ENCODE measurements around the gene HHATL.
"Not testable (repeated sequence)": the region's sequence is repeated elsewhere in the genome, so short reads cannot be mapped to it uniquely, and the experiment has no call there.

Gene HHATL

DNA sequence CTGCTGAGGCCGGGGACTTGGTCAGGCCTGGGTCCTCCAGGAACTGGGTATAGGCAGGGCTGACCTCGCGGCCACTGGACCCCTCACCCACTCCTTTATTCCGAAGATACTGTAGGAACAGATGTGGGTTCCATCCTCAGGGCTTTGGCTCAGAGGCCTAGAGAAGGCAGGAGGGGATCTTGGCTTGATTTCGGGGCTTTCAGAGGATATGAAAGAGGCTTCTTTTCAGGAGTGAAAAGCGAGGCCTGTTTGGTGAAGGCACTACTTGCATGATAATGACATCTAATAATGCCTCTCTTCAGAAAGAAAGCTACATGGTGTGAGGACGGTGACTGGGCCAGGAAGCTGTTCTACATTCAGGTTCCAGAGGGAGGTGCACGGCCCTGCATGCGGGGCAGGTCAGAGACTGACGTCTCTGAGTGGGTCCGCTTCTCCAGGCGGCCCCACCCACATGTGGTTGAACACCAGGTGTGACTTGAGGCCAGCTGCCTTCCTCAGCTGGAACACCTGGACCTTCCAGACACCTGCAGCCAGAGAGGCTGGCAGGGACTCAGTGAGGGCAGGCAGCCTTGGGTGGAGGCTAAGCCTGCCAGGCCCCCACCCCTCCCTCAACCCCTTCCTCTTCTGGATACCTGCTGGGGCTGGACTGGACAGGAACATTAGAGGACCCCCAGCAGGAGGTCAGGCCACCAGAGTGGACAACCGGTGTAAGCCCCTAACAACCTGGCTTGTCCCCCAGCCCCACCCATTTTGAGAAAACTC, 31.1 kb upstream of the HHATL start:
- DNase-seq, result no peak

- no peak for DNase-seq
Measured at GRCh38 chr3:42732829-42733459, 30.3 kb upstream of the HHATL start.

DNA sequence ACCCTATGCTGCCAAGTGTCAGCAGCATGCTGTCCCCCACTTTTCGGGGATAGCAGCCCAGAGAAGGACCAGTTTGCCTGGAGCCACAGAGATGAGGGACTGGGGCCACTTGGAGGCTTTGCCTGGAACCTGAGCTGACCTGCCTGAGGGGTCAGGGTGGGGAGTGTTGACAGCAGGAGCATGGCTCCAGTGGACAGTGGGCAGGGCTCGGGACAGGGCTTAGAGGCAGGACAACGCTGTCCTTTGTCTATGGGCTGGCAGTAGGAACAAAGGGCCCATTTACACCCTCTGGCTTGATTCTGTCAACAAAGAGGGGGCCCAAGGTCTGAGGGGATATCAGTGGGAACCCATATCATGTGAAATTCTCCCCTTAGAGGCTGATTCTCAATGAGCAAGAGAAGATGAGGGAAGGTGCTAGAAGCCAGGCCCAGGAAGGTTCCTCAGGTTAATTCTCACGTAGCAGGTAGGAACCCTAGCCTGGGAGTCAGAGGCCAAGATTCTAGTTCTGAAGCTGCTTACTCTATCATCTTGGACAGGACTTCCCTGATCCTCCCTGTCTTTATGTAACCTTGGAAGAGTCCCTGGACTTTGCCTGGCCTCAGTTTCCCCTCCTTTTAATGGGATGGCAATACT, 29.7 kb upstream of the HHATL start:
- no peak for DNase-seq

DNA sequence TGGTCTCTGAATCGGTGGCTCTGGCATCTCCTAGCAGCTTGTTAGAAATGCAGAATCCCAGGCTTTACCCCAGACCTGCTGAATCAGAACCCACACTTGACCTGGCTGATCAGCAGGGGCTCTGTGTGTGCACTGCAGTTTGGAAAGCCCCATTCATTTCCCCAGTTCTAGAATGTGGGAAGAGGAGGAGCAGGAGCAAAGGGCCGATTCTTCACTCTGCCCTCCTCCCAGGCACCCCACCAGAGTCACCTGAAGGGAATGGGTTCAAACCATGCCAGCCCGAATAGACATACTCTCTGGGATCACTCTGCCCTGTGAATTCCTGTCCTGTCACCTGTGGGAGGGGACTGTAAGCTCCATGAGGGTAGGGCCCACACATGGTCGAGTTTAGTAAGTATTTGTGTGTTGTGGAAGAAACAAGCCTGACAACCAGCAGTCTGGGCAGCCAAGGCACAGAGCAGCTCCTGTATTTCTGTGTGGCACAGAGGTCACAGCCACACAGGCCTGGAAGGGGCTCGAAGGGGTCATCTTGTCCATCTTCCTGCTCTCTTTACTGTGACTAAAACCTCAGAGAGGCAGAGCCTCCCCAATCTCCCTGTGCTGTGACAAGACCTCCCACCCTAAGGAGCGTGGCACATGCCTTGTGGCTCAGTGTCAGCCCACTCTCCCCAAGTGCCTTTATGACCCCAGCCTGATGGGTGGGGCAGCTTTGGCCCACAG, 29.0 kb upstream of the HHATL start:
- no peak for DNase-seq

DNA sequence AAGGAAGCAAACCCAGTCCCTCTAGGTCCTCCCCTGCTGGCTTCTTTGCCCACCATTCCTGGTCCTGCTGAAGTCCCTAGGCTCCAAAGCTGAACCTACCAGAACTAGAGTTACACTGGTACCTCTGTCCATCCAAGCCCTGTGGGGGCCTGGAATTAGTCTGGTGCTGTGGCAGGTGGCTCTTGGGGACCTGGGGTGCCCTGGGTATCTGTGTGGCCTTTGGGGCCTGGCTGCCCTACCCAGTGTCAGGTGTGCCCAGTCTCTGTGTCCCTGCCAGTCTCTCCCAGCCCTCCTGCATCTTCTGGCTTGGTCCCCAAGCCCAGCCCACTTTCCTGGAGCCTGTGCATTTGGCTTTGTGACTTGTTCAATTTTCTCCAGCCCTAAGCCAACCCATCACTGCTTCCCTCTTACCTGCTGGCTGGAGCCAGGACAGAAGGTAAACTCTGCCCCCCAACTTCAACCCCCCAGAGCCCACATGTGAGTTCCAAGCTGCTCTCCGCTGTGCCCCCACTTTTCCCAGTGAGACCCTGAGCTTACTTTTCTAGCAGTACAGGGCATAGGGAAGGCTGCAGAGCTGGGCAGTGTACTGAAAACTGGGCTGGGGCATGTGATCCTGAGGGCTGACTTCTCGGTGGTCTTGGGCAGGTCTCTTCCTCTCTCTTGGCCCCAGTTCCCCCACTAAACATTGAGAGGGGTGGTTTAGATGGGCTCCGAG, 28.3 kb upstream of the HHATL start:
- no peak for DNase-seq

DNA sequence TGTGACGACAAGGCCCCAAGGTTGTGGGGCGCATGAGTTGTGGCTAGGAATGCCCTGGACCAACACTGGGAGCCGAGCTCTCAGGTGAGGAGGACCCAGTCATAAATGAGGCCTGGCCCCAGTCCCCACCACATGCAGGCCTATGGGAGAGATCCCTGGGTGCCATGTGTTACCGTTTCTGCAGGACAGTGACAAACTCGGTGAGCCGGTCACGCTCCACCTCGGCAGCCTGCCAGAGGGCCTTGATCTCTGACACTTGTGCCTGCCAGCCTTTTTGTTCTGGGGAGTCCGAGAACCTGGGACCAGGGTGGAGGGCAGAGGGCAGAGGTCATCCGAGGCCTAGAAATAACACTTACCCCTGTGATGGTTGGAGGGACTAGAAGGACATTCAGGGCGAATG, 27.7 kb upstream of the HHATL start:
- no peak for DNase-seq

DNA sequence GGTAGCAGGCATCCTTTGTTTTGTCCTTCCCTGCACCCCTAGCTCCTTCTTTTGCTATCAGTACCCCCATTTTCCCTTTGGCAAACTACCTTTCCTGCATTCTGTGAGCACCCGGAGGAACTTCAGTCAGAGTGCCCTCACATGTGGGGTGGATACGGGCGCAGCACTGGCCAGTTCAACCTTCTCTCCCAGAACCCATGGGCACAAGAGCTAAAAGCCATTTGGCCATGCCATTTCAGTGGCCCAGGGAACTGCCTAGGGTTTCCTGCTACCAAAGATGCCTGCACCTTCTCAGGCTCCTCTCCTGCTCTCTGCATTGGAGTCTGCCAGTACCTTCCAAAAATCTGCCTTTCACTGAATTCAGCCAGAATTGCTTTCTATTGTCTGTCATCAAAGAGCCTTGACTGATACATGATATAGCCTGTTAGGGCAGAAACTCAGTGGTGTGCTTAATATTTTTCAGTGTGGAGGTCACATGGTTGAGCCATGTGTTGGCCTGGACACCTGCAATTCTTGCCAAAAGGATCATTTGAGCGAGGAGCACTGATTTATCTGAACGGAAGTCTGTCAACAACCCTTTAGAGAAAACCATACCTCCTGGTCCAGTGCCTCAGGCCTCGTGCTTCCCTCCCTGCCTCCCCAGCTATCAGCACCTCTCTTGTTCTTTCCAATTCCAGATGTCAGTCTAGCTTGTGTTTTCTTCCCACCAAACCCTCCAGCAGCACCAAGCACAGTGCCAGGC, 27.0 kb upstream of the HHATL start:
- DNase-seq, result no peak

GRCh38 chr3:42728668-42729364, 26.2 kb upstream of the HHATL start:
- no peak for DNase-seq

- DNase-seq, result no peak
Measured at GRCh38 chr3:42728056-42728455, 25.5 kb upstream of the HHATL start.

DNA sequence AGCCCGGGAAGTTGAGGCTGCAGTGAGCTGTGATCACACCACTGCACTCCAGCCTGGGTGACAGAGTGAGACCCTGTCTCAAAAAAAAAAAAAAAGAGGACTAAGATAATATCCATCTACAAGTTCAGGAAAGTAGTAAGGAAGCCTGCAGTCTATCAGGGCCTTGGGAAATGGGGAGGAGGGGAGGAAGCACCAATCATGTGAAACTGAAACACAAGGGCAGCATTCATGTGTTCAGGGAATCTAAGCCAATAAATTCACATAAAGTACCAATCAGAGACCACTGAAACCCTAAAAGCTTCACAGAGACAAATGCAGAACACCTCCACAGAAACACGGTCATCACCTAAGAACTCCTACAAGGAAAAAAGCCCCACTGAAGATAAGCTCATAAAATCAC, 22.9 kb upstream of the HHATL start:
- no peak for DNase-seq

- DNase-seq, result peak; percentile 51
Measured at GRCh38 chr3:42723219-42723618, 20.6 kb upstream of the HHATL start.

GRCh38 chr3:42722442-42722841, 19.8 kb upstream of the HHATL start:
- not testable (repeated sequence) for DNase-seq

GRCh38 chr3:42721690-42722089, 19.1 kb upstream of the HHATL start:
- DNase-seq, result no peak

GRCh38 chr3:42720126-42720525, 17.5 kb upstream of the HHATL start:
- peak; percentile 48 for DNase-seq

- no peak for DNase-seq
Measured at GRCh38 chr3:42719002-42719401, 16.4 kb upstream of the HHATL start.

DNA sequence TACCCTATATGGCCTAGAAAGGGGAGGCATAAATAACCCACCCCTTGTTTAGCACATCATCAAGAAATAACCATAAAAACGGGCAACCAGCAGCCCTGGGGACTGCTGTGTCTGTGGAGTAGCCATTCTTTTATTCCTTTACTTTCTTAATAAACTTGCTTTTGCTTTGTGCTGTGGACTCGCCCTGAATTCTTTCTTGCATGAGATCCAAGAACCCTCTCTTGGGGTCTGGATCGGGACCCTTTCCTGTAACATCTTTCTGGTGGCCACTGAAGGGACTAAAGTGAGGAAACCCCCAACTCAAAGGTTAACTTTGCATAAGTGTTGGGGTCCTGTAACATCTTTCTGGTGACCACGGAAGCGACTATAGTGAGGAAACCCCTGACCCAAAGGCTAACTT, 15.7 kb upstream of the HHATL start:
- no peak for DNase-seq

- peak; percentile 24 for DNase-seq
Measured at GRCh38 chr3:42717306-42717705, 14.7 kb upstream of the HHATL start.

- DNase-seq, result no peak
Measured at GRCh38 chr3:42714171-42714852, 11.7 kb upstream of the HHATL start.

- DNase-seq, result no peak
Measured at GRCh38 chr3:42713747-42714146, 11.1 kb upstream of the HHATL start.

GRCh38 chr3:42712688-42713372, 10.2 kb upstream of the HHATL start:
- no peak for DNase-seq

- no peak for DNase-seq
Measured at GRCh38 chr3:42712344-42712648, 9.7 kb upstream of the HHATL start.

All from suppressor macrophage treated with lipopolysaccharide for 4 hours (primary cell).